NCI-H446 treated with DMSO at 0.1 percent for 48 hours (cell line): Measurements from ENCODE around the gene CUTA.

Experiments
- DNase-seq: peaks from one replicate; lab custom pipeline; 2025; lab: John Stamatoyannopoulos, UW

CUTA gene

DNA sequence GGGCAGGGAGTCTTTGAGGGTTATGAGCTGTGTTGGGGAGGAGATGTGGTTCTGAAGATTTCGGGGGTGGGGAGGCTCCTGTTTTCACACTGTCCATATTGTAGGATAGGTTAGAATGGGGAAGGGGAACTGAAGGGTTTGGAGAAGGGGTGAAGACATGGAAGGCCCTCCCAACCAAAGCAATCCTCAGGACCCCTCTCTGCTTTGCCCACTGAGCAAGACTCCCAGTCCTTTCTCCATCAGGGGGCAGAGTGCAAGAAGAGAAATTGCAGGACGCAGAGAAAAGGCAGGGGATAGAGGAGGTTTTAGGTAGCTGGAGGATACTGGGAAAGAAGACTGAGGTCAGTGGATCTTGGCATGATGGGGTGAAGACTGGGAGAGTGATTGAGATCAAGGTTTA, 5.9 kb upstream of the CUTA start:
- no peak for DNase-seq

DNA sequence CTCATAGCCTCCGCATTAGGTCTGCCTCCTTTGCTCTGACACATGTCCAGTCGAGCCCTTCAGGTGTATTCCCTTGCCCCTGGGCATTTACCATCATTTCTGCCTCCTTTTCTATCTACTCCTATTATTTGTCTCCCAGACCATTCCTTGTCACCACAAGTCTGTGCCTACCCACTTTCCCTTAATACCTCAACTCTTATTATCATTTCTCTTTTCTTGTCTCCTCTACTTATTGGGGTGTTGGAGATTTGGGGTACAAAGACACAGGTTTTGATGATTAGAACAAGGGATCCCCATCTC, 3.4 kb upstream of the CUTA start:
- DNase-seq, result no peak

DNA sequence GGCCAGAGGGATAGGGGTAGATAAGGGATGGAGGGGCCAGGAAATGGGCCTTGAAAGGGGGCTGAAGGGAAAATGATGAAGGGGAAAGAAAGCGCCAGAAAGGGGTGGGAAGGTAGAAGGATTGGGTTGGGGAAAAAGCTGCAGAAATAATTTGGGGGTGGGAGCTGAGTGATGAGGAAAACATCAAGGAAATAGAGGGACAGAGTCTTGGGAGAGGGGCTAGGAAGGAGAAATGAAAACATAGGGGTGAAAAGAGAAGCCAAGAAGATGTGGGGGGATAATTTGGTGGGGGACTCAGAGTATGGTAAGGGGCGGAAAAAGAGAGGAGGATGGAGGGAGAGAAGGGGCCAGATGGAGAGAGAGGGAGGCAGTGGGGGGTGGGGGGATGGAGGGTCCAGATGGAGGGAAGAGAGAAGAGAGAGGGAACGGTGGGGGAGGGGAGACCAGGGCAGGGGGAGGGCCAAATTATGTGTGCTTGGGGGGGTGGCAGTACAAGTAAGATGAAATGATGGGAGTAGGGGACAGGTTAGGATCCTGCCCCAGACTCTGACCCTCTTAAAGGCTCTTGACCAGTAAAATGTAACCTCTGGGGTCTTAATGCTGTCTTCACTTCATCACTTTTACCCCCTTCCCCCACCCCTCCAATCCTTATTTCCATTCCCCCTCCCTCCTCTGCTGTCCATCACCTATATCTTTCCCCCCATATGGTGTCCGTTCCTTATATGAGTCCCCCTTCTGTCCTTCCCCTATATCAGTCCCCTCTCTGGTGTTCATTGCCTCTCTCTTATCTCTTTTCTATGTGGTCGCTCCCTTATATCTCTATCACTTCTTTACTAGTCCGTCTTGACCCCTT, 2.8 kb upstream of the CUTA start:
- no peak for DNase-seq

DNA sequence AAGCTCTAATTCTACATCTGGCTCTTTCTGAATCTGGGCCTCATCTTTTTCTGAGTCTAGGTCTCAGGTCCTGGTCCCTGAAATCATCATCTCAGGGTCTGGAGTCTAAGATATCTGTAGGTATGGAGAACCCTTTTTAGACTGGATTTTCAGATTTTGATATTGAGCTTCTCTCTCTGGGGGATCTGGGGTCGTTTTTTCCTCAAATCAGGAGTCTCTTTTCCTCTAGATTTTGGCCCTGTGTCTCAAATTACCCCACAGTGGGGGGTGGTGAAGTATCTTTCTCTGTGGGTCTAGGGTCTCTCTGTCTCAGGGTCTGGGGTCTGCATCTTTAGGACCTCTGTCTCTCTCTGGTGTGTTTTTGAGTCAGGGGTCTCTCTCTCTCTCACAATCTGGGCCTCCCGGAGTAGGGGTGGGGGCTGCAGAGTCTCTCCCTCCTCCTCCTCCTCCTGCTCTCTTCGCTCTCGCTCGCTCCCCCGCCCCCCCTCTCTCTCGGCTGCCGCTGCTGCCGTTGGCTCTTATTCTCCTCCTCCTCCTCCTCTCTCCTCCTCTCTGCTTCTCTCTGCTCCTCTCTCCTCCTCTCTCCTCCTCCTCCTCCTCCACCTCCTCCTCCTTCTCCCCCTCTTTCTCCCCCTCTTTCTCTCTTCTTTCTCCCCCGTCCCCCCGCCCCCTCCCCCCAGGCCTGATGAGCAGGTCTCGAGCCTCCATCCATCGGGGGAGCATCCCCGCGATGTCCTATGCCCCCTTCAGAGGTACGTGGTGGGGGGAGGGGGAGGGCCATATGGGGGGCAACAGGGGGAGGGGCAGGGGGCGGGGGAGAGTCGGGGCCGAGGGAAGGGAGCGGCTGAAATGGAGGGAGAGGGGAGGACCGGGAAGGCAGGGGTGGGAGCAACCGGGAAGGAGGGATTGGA, 1.9 kb upstream of the CUTA start, which contains the start of gene SYNGAP1:
Gene SYNGAP1, plus strand, starts transcription at position 486 of the 911 bp plus-strand sequence. Its CDS starts 200 bp downstream, at position 686.
- DNase-seq, result no peak

DNA sequence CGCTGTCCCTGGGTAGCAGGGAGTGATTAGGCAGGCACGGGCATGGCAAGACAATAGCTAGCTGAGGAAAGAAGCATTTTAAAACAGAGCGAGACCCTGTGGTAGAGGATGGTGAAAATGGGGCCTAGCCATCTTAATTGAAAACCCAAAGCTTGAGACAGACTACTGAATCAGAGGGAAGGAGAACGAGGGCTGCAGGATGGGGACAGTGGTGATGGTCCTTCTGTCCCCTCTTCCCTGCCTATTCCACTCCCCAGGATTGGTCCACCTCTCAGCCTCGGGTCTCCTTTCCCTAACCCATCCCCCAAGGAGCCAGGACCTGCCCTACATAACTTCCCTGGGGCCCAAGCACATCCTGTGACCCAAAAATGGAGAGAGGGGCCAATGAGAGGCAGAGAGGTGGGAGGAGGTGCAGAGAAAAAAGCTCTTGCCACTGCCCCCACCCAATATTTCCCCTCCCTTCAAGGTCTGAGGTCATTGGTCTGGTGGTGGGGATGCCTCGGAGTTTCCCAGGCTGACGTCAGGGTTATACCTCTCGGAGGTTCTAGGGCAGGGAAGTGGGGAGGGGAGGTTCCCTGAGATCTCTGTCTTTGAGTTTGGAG, 884 bp upstream of the CUTA start:
- DNase-seq, result no peak

DNA sequence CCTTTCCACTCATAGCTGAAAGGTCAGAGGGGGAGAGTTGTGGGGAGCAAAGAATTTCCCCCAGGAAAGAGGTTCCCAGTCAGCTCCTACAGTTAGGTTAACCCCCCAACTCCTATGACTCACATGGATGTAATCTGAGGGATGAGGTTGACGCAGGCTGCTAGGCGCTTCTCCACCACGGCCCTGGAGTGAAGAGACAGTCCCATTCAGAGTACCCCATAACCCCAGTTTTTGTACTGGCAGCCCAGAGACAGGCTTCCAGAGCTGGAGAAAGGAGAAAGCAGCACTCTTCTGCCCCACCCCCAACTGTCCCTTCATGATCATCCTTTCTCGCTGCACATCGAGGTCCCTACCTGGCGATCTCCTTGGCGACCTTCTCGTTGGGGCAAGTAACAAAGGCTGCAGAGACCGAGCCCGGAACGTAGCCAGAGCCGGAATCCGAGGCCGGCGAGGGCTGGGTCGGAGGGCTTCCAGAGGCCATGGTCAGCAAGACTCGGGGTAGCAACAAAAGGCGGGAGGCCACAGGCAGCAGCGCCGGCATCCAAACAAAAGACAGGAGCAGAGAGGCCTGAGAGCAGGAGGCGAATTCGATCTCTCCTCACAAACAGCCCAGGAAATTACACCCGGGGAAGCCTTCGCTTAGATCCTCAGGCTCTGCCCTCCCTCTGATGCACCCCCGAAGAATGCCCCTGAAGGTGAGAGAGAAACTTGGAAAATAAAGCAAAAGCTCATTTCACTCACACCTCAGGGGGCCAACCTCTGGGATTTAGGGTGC, 592 bp downstream of the CUTA start:
- no peak for DNase-seq

DNA sequence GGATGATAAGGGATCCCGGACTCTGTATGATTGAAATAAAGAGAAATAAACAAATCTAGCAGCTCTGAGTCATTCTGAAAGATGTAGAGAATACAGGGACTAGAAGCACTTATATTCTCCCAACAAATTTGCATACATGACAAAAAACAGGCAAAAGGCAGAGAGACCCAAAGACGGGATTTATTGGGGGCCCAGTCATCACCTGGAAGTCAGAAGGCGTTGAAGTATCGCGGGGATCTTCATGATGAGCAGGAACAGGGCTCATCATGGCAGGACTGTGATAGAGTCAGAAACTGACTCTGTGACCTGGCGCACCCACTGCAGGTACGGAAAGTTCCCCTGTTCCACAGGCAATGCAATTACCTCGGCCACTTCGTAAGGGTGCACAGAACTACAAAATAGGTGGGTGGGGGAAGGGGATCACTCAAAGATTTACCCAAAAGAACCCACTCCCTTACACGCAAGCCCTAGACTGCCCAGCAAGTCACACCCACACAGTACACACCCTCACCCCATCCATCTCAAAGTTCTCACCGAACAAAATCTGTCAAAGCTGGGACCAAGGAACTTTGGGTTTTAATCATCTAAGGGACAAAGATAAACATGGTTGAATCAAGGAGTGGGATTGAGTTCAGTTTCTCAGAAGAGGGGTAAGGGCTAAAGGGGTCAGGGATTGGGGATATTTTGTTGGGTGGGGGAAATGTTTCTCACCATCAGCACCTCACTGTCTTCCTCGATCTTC, 1.4 kb downstream of the CUTA start:
- DNase-seq, result no peak

DNA sequence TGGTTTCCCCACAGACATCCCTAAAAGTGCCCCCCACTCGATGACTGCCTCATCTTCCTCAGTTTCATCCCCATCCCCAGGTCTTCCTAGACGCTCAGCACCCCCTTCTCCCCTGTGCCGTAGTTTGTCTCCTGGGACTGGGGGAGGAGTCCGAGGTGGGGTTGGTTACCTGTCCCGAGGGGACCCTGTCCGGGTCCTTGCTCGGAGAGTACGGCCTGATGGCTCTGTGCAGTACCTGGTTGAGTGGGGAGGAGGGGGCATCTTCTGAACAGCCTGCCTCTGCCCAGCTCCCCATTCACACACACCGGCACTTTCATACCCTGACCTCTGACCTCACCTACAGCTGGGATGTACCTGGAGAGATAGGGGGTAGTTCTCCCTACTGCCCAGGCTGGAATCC, 2.1 kb downstream of the CUTA start:
- DNase-seq, result no peak

DNA sequence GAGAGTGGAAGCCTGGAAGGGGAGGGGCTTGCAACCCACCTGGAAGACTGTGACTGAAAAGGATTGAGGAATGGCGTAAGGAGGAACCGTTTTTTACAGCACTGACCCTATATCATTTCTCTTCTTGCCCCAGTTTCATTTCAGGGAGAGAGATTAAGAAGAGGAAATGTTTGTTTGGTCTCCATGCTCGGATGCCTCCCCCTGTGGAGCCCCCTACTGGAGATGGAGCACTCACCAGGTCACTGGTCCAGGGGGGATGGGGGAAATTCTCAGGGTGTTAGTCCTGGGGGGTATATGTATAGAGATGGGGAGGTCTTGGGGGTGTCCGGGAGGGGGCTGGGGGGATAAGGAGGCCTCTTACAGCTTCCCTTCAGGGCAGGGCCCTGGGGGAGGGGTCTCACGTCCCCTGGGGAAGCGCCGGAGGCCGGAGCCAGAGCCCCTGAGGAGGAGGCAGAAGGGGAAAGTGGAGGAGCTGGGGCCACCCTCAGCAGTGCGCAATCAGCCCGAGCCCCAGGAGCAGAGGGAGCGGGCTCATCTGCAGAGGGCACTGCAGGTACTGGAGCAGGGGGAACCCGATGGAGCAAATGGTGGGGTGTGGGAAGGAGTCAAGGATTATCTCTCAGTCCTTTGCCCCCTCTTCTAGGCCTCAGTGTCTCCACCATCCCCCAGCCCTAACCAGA, 3.2 kb downstream of the CUTA start:
- DNase-seq, result no peak

DNA sequence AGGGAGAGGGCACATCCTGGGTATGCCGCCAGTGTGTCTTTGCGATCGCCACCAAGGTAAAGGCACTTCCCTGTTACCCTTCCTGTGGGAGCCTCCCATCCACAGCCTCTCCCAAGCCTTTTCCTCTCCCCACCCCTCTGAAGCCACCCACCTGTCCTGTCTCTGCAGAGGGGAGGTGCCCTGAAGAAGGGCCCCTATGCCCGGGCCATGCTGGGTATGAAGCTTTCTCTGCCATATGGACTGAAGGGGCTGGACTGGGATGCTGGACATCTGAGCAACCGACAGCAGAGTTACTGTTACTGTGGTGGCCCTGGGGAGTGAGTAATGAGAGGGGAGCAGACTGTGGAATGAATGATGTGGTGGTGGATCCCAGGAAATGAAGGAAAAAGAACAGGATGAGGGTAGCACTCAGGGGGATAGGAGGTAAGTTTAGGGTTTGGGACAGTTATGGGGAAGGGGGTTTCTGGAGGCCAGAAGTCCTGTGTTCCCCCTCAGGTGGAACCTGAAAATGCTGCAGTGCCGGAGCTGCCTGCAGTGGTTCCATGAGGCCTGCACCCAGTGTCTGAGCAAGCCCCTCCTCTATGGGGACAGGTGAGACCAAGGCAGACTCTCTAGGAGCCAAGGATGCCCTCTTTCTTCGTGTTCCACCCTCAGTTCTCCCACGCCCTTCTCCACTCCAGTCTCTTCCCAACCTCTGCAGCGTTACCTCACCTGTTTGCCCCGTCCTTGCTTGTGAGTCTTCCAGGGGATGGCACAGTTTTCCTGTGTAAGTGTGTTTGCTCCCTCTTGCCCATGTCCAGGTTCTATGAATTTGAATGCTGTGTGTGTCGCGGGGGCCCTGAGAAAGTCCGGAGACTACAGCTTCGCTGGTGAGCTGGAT, 4.4 kb downstream of the CUTA start:
- DNase-seq, result no peak

DNA sequence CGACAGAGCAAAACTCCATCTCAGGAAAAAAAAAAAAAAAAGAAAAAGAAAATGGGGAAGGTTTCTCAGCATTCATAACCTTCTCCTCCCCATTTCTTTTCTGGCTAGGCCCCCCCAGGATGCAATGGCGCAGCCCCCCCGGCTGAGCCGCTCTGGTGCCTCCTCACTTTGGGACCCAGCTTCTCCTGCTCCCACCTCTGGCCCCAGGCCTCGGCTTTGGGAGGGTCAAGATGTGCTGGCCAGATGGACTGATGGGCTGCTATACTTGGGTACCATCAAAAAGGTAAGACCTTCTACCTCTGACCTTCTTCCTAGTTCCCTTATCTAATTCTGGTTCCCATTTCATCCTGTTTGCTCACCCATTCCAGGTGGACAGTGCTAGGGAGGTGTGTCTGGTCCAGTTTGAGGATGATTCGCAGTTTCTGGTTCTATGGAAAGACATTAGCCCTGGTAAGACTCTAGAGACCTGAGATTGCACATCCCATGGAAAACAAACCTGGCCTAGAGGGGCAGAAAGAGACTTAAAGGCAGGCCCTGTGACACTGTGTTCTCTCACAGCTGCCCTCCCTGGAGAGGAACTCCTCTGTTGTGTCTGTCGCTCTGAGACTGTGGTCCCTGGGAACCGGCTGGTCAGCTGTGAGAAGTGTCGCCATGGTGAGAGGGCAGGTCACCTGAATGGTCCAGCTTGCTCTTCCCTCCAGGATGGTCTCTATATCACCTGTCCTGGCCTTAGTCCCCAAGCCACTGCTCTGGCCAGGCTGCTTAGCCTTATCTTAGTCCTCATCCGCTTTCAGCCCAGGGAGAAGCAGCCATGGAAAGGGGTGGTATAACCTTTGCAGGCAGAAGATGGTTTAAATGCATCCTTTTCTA, 5.5 kb downstream of the CUTA start:
- no peak for DNase-seq

DNA sequence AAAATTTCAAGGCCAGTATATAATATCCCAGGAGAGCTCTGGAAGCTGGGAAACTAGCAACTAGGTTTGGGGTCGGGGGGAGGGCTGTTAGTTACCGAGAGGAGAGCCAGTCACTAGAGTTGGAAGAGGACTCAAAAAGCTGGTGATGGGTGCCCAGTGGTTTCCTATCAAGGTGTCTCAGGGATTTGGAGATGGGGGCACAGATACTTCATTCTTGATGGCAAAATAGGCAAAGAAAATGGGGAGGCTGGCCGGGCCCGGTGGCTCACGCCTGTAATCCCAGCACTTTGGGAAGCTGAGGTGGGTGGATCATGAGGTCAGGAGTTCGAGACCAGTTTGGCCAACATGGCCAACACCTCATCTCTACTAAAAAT, 6.3 kb downstream of the CUTA start:
- DNase-seq, result no peak

DNA sequence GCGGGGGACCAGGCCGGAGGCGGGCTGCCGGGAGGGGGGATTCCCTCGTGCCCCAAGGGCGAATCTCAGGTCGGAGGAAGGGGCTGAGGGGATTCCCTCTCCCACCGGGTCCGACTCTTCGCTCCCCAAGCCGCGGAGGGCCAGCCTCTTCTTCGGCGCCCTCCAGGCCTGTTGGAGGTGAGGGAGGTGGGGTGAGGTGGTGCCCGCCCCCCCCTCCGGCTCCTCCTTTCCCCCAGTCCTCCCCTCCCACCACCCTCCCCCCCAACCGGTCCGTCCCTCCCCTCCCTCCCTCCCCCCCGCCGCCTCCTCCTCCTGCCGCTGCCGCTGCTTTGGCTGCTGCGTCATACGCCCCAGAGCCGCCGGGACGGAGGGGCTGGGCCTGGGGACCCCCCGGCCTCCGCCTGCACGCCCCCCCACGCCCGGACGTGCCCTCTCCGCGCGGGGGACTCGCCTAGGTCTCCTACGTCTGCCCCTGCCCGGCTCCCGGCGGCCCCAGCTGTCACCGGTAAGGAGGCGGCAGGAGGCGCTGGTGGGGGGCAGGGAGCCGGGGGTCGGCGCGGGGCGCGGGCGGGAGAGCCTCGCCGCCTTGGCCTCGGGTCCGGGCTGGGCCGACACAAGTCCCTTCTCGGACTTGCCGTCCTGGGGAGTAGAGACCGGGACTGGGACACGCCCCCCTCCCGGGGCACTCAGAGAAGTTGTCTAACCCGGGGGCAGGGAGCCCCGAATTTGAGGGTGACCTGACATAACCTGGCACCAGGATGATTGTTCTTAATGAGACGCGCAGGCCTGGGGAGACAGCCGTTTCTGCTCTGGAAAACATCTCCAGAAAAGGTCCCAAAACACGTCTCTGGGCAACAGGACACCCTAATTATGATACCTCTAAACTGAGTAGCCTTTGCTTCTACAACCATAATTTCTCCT, 6.9 kb downstream of the CUTA start, which contains the start of gene PHF1:
Gene PHF1, plus strand, starts transcription at position 304 of the 921 bp plus-strand sequence. CDS start 1,250 bp downstream, outside the sequence.
- no peak for DNase-seq

DNA sequence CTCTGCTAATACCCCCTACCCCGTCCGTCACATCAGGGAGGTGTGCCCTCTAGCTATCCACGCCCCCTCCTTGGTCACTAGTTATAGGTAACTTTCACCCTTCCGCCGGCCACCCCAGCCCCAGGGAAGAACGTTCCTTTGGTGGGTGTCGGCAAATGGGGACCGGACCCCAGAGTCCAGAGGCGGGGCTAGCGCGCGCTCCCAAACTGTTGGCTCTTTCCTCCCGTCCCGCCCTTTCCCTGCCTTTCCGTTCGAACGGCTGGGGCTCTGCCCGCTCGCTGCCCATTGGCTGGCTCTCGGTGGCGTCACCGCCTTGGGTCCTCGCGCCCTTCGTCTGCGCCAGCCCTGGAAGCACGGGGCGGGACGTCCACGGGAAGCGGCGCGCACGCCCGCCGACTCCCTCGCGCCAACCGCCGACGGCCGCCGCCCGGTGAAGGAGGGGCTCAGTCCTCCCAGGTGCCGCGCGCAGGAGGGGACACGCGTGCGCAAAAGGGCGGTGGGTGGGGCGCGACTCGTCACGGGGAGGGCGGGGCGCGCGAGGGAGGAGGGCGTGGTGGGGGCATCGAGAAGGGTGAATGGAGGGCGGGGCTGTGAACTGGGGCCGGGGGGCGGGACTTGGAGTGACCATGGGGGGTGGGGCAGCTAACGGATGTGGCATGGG, 7.7 kb downstream of the CUTA start:
- peak; percentile 96 for DNase-seq

DNA sequence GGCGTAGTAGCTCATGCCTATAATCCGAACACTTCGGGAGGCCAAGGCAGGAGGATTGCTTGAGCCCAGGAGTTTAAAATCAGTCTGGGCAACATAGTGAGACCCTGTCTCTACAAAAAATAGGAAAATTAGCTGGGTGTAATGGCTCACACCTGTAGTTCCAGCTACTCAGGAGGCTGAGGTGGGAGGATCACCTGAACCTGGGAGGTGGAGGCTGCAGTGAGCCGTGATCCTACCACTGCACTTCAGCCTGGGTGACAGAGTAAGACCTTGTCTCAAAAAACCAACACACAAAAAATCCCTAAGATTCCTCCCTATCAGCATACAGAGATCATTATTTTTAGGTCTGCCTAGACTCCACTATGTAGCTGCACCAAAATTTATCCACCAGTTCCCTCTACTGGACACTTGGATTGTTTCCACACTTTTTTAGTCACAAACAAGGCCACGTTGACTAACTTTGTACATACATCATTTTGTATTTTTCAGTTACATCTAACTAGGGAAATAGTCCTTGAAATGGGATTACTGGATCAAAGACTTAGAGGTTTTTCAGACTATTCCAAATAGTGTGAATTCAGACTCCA, 10.7 kb downstream of the CUTA start:
- no peak for DNase-seq

DNA sequence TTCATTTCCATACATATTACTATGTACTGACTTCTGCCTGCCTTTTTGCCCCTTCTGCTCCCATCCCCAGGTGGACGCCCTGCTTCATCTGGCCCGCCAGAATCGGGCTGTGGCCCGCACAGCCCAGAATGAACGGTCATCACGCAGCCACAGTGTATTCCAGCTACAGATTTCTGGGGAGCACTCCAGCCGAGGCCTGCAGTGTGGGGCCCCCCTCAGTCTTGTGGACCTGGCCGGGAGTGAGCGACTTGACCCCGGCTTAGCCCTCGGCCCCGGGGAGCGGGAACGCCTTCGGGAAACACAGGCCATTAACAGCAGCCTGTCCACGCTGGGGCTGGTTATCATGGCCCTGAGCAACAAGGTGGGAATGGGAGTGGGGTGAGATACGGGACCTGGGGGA, 11.8 kb downstream of the CUTA start:
- DNase-seq, result no peak
